SH-SY5Y (cell line): ENCODE data around the gene S100PBP.

Experiments used
- GATA2 ChIP-seq: IDR thresholded peaks from 2 replicates; pipeline ENCODE4 v1.6.1; 2011; ENCODE audit warnings: mild to moderate bottlenecking, low read depth, low read length
- GATA3 ChIP-seq: IDR thresholded peaks from 2 replicates; pipeline ENCODE4 v1.6.1; 2011; ENCODE audit warnings: low read depth, mild to moderate bottlenecking, low read length, moderate library complexity

- TF ChIP-seq GATA3 (no peak), GATA2 (no peak)
Measured at GRCh38 chr1:32770741-32771548, 46.5 kb upstream of the S100PBP start.
